ENCODE measurements around the gene LOC128125822.
"Not testable (repeated sequence)": the region's sequence is repeated elsewhere in the genome, so short reads cannot be mapped to it uniquely, and the experiment has no call there.

Gene LOC128125822

GRCh38 chr6:63584566-63584965 is 12.3 kb downstream of the LOC128125822 start:
- Histone ChIP-seq H3K27ac (no peak overlapping the region), H3K9me3 (no peaks in the 10 kb centered on the region), H3K27me3 (no peaks in the 10 kb centered on the region), H3K4me1 (no peaks in the 10 kb centered on the region), H3K36me3 (peaks cover 34% of the 10 kb centered on the region), H3K4me3 (no peak overlapping the region)
- DNase-seq, result no peak
- intact Hi-C loops (cut with DNase I), result no loop called here
- no peak for TF ChIP-seq CTCF (IDR thresholded peaks at IDR 0.05)
- ATAC-seq, result no peak

- H3K4me3 ChIP-seq; H3K27ac ChIP-seq; DNase-seq; H3K9me3 ChIP-seq; H3K4me1 ChIP-seq; ATAC-seq; intact Hi-C loops (cut with DNase I); H3K27me3 ChIP-seq: not testable (repeated sequence)
- H3K36me3 ChIP-seq, result peaks cover 23% of the 10 kb centered on the region
These were observed 13.4 kb downstream of the LOC128125822 start for GRCh38 chr6:63585652-63586051.

- H3K27me3 ChIP-seq, result no peaks in the 10 kb centered on the region
- H3K4me3 ChIP-seq, result no peak overlapping the region
- TF ChIP-seq CTCF (IDR thresholded peaks at IDR 0.05), result no peak
- H3K9me3 ChIP-seq, result no peaks in the 10 kb centered on the region
- DNase-seq, result no peak
- ATAC-seq, result no peak
- no peaks in the 10 kb centered on the region for H3K36me3 ChIP-seq
- H3K4me1 ChIP-seq, result no peaks in the 10 kb centered on the region
- intact Hi-C loops (cut with DNase I), result loop anchor here (10.0 kb wide), 1 partner anchor 175 kb away; no protein-coding TSS in a partner anchor
- no peak overlapping the region for H3K27ac ChIP-seq
These were observed 17.7 kb downstream of the LOC128125822 start for GRCh38 chr6:63589952-63590411.

GRCh38 chr6:63592886-63593285 is 20.6 kb downstream of the LOC128125822 start:
- peaks cover 4% of the 10 kb centered on the region for H3K27me3 ChIP-seq
- H3K27ac ChIP-seq, result no peak overlapping the region
- H3K9me3 ChIP-seq, result no peaks in the 10 kb centered on the region
- H3K4me3 ChIP-seq, result no peak overlapping the region
- no peaks in the 10 kb centered on the region for H3K36me3 ChIP-seq
- TF ChIP-seq CTCF (IDR thresholded peaks at IDR 0.05), result no peak
- peaks cover 3% of the 10 kb centered on the region for H3K4me1 ChIP-seq
- ATAC-seq (no peak), DNase-seq (no peak)
- intact Hi-C loops (cut with DNase I), result loop anchor here (10.0 kb wide), 1 partner anchor 172 kb away; no protein-coding TSS in a partner anchor

DNA sequence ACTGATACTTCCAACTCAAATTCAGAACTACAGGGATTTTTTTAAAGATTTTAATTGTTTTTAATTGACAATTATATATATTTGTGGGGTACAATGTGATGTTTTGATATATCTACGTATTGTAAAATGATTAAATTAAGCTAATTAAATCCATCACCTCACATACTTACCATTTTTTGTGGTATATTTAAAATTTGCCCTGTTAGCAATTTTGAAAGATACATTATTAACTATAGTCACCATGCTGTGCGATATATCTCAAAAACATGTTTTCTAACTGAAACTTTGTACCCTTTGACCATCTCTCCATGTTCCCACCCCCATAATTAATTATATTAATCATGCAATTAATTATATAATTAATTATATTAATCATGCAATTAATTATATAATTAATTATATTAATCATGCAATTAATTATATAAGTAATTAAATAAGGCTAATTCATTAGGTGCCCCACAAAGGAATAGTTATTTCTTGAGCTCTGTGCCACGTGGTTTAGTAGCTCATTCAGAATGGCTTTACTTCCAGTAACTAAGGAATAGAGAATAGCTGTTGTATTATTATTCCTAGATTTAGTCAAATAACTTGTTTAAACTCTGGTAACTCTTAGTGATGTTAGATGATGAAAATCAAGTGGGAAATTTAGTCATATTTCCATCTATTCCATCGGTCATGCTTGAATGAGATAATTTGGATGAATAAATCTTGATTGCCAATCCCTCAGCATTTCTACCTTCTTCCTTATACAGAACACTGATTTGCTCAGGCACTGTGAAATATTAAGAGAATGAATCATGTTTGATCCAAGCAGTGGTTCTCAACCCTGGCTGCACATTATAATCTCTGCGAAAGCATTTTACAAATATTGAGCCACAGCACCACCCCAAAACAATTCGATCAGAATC is 25.1 kb downstream of the LOC128125822 start:
- ATAC-seq (no peak), DNase-seq (no peak)
- Histone ChIP-seq H3K36me3 (no peaks in the 10 kb centered on the region), H3K27me3 (peaks cover 4% of the 10 kb centered on the region), H3K4me3 (peak overlapping the region; percentile 56), H3K4me1 (peaks cover 9% of the 10 kb centered on the region), H3K27ac (no peak overlapping the region), H3K9me3 (no peaks in the 10 kb centered on the region)
- TF ChIP-seq CTCF (IDR thresholded peaks at IDR 0.05), result no peak
- intact Hi-C loops (cut with DNase I), result loop anchor here (10.0 kb wide), 1 partner anchor 167 kb away; no protein-coding TSS in a partner anchor
